OCI-LY7 (cell line): ENCODE measurements around the gene UBE2Q1. TPM values are rescaled to one million over a fixed set of nuclear protein-coding genes. Genes with fewer than 3 reads are reported as not detected.

Experiments used
- BruUV-seq: library from RNA; stranded (reverse); fragments of 400-500 nt; replicated peaks from 2 replicates; lab custom pipeline; 2021; lab: Mats Ljungman, UMichigan
- CTCF ChIA-PET: fragments of 300-600 bp; sonication (Branson Sonifier 250); formaldehyde crosslinking; loops from one replicate; lab custom pipeline; 2022; ENCODE audit warnings: antibody characterized with exemption; ENCODE audit not compliant: unreplicated experiment; lab: Charles Lee
- POLR2A ChIA-PET: fragments of 300-600 bp; sonication (Branson Sonifier 250); formaldehyde crosslinking; loops from one replicate; lab custom pipeline; 2022; ENCODE audit warnings: antibody characterized with exemption; lab: Charles Lee
- DNase-seq: peaks from one replicate; pipeline ENCODE4 v3.0.0-alpha.2; 2015; ENCODE audit warnings: low spot score
- H2AFZ ChIP-seq: fragments of 200-600 bp; sonication (generic), shearing (Covaris generic); 2 replicates; pipeline ENCODE4 v1.6.1; 2014; ENCODE audit warnings: mild to moderate bottlenecking, antibody characterized with exemption, low read length, moderate library complexity
- H3K27ac ChIP-seq: fragments of 200-600 bp; sonication (generic); 2 replicates; pipeline ENCODE4 v1.5.1; 2014; ENCODE audit warnings: mixed run types, low read depth, mild to moderate bottlenecking, moderate library complexity, low read length, inconsistent platforms; ENCODE audit not compliant: poor library complexity, severe bottlenecking
- H3K36me3 ChIP-seq: fragments of 200-600 bp; sonication (generic); 2 replicates; pipeline ENCODE4 v1.6.1; 2014; ENCODE audit warnings: mild to moderate bottlenecking, antibody characterized with exemption, low read length, moderate library complexity, mixed read lengths; ENCODE audit not compliant: insufficient read depth
- H3K4me1 ChIP-seq: fragments of 200-600 bp; sonication (generic); 2 replicates; pipeline ENCODE4 v1.5.1; 2014; ENCODE audit warnings: mild to moderate bottlenecking, low read length; ENCODE audit not compliant: insufficient read depth, poor library complexity, severe bottlenecking
- H3K4me2 ChIP-seq: fragments of 200-600 bp; sonication (generic); 2 replicates; pipeline ENCODE4 v1.6.1; 2014; ENCODE audit warnings: mild to moderate bottlenecking, low read length
- H3K4me3 ChIP-seq: fragments of 200-600 bp; sonication (generic); 2 replicates; pipeline ENCODE4 v1.5.1; 2014; ENCODE audit warnings: mild to moderate bottlenecking, low read depth, low read length; ENCODE audit not compliant: poor library complexity, severe bottlenecking
- H3K79me2 ChIP-seq: fragments of 200-600 bp; sonication (generic); 2 replicates; pipeline ENCODE4 v1.6.1; 2016; ENCODE audit warnings: low read depth, mild to moderate bottlenecking, low read length, moderate library complexity, mixed read lengths; ENCODE audit not compliant: insufficient read depth
- H3K9me2 ChIP-seq: fragments of 200-600 bp; sonication (generic); 2 replicates; pipeline ENCODE4 v1.6.1; 2016; ENCODE audit warnings: mild to moderate bottlenecking, low read length, mixed read lengths; ENCODE audit not compliant: insufficient read depth
- H3K9me3 ChIP-seq: fragments of 200-600 bp; sonication (generic); 2 replicates; pipeline ENCODE4 v1.6.1; 2014; ENCODE audit warnings: mild to moderate bottlenecking, mixed run types, low read length, mixed read lengths
- H4K20me1 ChIP-seq: fragments of 200-600 bp; sonication (generic); 2 replicates; pipeline ENCODE4 v1.6.1; 2014; ENCODE audit warnings: mild to moderate bottlenecking, antibody characterized with exemption, low read length, moderate library complexity, mixed read lengths; ENCODE audit not compliant: insufficient read depth
- CTCF ChIP-seq: fragments of 200-600 bp; sonication (generic); conservative IDR thresholded peaks from 2 replicates; pipeline ENCODE4 v1.5.1; 2014; ENCODE audit warnings: mild to moderate bottlenecking, antibody characterized with exemption, low read length, moderate library complexity, mixed read lengths
- EZH2phosphoT487 ChIP-seq: fragments of 200-600 bp; sonication (generic); IDR thresholded peaks from 2 replicates; pipeline ENCODE4 v1.6.1; 2018; ENCODE audit warnings: low read depth, borderline replicate concordance, mild to moderate bottlenecking, mixed run types, antibody characterized with exemption, low read length, moderate library complexity, mixed read lengths
- intact Hi-C: fragments of 100-400 bp; cut with micrococcal nuclease; formaldehyde crosslinking; loops from one replicate; pipeline ENCODE4 v1.10.0; 2022; ENCODE audit not compliant: unreplicated experiment
- total RNA-seq, 2 experiments: library from RNA; depleted of rRNA in 1 of 2; stranded (reverse); fragments of >200 nt in 1 of 2; shearing (Covaris generic) in 1 of 2; gene quantifications; 2 replicates each; pipeline ENCODE4 v1.2.3, GENCODE V29; 2014 to 2022

UBE2Q1 gene
- total RNA-seq, 2 experiments from 2014 or later: 34.6 to 84.5 TPM

- Histone ChIP-seq H4K20me1 (no peaks in the 10 kb centered on the region), H3K4me3 (no peak overlapping the region), H3K36me3 (no peaks in the 10 kb centered on the region), H3K9me3 (no peaks in the 10 kb centered on the region), H3K4me1 (no peaks in the 10 kb centered on the region), H3K4me2 (no peak overlapping the region), H3K79me2 (no peaks in the 10 kb centered on the region), H3K9me2 (no peaks in the 10 kb centered on the region), H3K27ac (no peak overlapping the region), H2AFZ (no peak overlapping the region)
- no TSS peak for BruUV-seq
- intact Hi-C loops: no loop called here
- TF ChIP-seq EZH2phosphoT487 (no peak), CTCF (no peak)
- ChIA-PET CTCF (no interaction called here), POLR2A (no interaction called here)
- no peak for DNase-seq
Observed at GRCh38 chr1:154520333-154520732, 38.1 kb downstream of the UBE2Q1 start.

GRCh38 chr1:154519591-154519991 lies 38.9 kb downstream of the UBE2Q1 start:
- Histone ChIP-seq H3K9me2 (no peaks in the 10 kb centered on the region), H3K4me1 (no peaks in the 10 kb centered on the region), H3K27ac (no peak overlapping the region), H4K20me1 (no peaks in the 10 kb centered on the region), H2AFZ (no peak overlapping the region), H3K4me3 (no peak overlapping the region), H3K36me3 (no peaks in the 10 kb centered on the region), H3K9me3 (no peaks in the 10 kb centered on the region), H3K4me2 (no peak overlapping the region), H3K79me2 (no peaks in the 10 kb centered on the region)
- DNase-seq: no peak
- POLR2A ChIA-PET: interaction anchor here (0.7 kb wide), 1 partner anchor 245 kb away, joined by 3 read pairs; no protein-coding TSS in a partner anchor
- intact Hi-C loops: no loop called here
- BruUV-seq: no TSS peak
- TF ChIP-seq EZH2phosphoT487: no peak
- CTCF ChIA-PET: no interaction called here

GRCh38 chr1:154517661-154518060 lies 40.8 kb downstream of the UBE2Q1 start:
- CTCF ChIA-PET: no interaction called here
- TF ChIP-seq EZH2phosphoT487 (no peak), CTCF (no peak)
- no peaks in the 10 kb centered on the region for H3K4me1 ChIP-seq
- H3K36me3 ChIP-seq: no peaks in the 10 kb centered on the region
- H4K20me1 ChIP-seq: no peaks in the 10 kb centered on the region
- no peaks in the 10 kb centered on the region for H3K9me2 ChIP-seq
- POLR2A ChIA-PET: interaction anchor here (0.7 kb wide), 1 partner anchor 121 kb away, joined by 3 read pairs; no protein-coding TSS in a partner anchor
- DNase-seq: no peak
- H2AFZ ChIP-seq: no peak overlapping the region
- H3K4me2 ChIP-seq: no peak overlapping the region
- H3K9me3 ChIP-seq: no peaks in the 10 kb centered on the region
- intact Hi-C loops: no loop called here
- no peak overlapping the region for H3K4me3 ChIP-seq
- H3K27ac ChIP-seq: no peak overlapping the region
- no TSS peak for BruUV-seq
- no peaks in the 10 kb centered on the region for H3K79me2 ChIP-seq
